NB4 (cell line): Measurements from ENCODE around the gene PCDHGA12.

Experiments
- DNase-seq: peaks from one replicate; pipeline ENCODE4 v3.0.0; 2010; ENCODE audit warnings: low read depth
- H3K4me3 ChIP-seq: one replicate; pipeline ENCODE4 v1.5.1; 2011; ENCODE audit warnings: mild to moderate bottlenecking, low read depth, low read length, moderate library complexity
- MYC ChIP-seq: IDR thresholded peaks from 2 replicates; pipeline ENCODE4 v1.6.1; 2011; ENCODE audit warnings: low read depth, low read length
- POLR2A ChIP-seq: IDR thresholded peaks from 2 replicates; pipeline ENCODE4 v1.6.1; 2011; ENCODE audit warnings: mild to moderate bottlenecking; ENCODE audit not compliant: insufficient read length; ENCODE audit errors: extremely low read depth
- TF ChIP-seq, protein P1 (sequence below): IDR thresholded peaks from one replicate; pipeline ENCODE4 v1.5.1; 2012; ENCODE audit warnings: low read depth, low read length
- TF ChIP-seq, protein P2 (sequence below): IDR thresholded peaks from 2 replicates; pipeline ENCODE4 v1.6.1; 2011; ENCODE audit warnings: low read depth, low read length

Gene PCDHGA12

DNA sequence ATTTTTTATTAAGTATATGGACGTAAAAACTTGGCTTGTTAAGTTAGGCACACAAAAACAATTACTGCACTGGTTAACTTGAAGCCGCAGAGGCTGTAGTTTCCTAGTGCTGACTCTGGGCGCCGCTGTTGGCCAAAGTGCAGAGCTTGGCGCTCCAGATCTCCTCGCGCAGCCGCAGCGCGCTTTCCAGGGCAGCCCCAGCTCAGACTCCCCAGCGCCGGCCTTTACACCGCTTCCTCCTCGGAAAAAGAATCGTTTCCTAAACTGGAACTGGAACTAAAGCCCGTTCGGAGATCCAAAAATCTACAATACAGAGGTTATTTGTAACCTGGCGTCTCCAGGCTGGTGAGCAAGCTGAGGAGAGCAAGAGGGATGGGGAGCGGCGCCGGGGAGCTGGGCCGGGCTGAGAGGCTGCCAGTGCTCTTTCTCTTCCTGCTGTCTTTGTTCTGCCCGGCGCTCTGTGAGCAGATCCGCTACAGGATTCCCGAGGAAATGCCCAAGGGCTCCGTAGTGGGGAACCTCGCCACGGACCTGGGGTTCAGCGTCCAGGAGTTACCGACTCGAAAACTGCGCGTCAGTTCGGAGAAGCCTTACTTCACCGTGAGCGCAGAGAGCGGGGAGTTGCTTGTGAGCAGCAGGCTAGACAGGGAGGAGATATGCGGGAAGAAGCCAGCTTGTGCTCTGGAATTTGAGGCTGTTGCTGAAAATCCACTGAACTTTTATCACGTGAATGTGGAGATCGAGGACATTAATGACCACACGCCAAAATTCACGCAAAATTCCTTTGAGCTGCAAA is 32.4 kb upstream of the PCDHGA12 start, which contains the start of gene PCDHGB5:
TSS of gene PCDHGB5 (plus strand) at position 192 of the 796 bp plus-strand sequence. CDS start at position 373, 181 bp downstream.
- TF ChIP-seq, protein P1, sequence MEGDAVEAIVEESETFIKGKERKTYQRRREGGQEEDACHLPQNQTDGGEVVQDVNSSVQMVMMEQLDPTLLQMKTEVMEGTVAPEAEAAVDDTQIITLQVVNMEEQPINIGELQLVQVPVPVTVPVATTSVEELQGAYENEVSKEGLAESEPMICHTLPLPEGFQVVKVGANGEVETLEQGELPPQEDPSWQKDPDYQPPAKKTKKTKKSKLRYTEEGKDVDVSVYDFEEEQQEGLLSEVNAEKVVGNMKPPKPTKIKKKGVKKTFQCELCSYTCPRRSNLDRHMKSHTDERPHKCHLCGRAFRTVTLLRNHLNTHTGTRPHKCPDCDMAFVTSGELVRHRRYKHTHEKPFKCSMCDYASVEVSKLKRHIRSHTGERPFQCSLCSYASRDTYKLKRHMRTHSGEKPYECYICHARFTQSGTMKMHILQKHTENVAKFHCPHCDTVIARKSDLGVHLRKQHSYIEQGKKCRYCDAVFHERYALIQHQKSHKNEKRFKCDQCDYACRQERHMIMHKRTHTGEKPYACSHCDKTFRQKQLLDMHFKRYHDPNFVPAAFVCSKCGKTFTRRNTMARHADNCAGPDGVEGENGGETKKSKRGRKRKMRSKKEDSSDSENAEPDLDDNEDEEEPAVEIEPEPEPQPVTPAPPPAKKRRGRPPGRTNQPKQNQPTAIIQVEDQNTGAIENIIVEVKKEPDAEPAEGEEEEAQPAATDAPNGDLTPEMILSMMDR, result peak; percentile 58
- H3K4me3 ChIP-seq, result peak within 1 kb of the TSS; percentile 57
- DNase-seq, result peak; percentile 63

DNA sequence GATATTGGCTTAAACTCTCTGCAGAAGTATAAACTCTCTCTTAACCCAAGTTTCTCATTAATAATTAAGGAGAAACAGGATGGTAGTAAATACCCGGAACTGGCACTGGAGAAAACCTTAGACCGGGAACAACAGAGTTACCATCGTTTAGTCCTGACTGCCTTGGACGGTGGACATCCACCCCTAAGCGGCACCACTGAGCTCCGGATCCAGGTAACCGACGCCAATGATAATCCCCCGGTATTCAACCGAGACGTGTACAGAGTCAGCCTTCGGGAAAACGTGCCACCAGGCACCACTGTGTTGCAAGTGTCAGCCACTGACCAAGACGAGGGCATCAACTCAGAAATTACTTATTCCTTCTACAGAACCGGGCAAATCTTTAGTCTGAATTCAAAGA is 31.7 kb upstream of the PCDHGA12 start:
- no peak overlapping the region for H3K4me3 ChIP-seq
- DNase-seq, result no peak
- TF ChIP-seq POLR2A (no peak), MYC (no peak)
- TF ChIP-seq, protein P1, result no peak
- TF ChIP-seq, protein P2, sequence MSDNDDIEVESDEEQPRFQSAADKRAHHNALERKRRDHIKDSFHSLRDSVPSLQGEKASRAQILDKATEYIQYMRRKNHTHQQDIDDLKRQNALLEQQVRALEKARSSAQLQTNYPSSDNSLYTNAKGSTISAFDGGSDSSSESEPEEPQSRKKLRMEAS, result no peak

DNA sequence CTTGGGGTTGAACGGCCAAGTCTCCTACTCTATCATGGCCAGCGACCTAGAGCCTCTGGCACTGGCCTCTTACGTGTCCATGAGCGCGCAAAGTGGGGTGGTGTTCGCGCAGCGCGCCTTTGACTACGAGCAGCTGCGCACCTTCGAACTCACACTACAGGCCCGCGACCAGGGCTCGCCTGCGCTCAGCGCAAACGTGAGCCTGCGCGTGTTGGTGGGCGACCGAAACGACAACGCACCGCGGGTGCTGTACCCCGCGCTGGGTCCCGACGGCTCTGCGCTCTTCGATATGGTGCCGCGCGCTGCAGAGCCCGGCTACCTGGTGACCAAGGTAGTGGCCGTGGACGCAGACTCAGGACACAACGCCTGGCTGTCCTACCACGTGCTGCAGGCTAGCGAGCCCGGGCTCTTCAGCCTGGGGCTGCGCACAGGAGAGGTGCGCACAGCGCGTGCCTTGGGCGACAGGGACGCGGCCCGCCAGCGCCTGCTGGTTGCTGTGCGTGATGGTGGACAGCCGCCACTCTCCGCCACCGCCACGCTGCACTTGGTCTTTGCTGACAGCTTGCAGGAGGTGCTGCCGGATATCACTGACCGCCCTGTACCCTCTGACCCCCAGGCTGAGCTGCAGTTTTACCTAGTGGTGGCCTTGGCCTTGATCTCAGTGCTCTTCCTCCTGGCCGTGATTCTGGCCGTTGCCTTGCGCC is 30.6 kb upstream of the PCDHGA12 start:
- DNase-seq, result no peak
- TF ChIP-seq, protein P1, result no peak
- no peak for TF ChIP-seq POLR2A
- TF ChIP-seq, protein P2, result no peak
- no peak for TF ChIP-seq MYC
- no peak overlapping the region for H3K4me3 ChIP-seq

DNA sequence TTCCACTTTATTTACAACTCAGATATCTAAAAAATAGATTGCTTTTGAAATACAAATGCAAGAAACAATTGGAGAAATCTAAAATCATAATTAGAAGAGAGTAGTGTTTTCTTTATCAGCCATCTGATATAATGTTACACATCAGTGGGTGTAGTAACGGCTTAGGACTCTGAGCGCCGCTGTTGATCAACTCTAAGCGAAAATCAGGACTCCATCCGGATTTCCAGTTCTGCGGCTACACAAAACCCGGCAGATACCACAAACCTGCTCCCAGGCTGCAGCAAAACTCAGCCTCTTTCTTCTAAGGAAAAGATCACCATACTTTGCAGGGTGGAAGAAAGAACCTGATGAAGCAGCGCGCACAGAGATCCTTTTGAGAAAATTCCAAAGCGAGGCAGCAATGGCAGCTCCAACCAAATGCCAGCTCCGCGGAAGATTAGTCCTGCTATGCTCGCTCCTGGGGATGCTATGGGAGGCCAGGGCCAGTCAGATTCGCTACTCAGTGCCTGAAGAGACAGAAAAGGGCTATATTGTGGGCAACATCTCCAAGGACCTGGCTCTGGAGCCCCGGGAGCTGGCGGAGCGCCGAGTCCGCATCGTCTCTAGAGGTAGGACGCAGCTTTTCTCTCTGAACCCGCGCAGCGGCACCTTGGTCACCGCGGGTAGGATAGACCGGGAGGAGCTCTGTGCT is 27.6 kb upstream of the PCDHGA12 start, which contains the start of gene PCDHGA9:
TSS of gene PCDHGA9 (plus strand) at position 226 of the 691 bp plus-strand sequence. CDS start at position 401, 175 bp downstream.
- H3K4me3 ChIP-seq, result no peak within 1 kb of the TSS
- TF ChIP-seq POLR2A, result no peak
- TF ChIP-seq MYC, result no peak
- TF ChIP-seq, protein P1, result peak; percentile 11
- TF ChIP-seq, protein P2, result no peak
- no peak for DNase-seq

DNA sequence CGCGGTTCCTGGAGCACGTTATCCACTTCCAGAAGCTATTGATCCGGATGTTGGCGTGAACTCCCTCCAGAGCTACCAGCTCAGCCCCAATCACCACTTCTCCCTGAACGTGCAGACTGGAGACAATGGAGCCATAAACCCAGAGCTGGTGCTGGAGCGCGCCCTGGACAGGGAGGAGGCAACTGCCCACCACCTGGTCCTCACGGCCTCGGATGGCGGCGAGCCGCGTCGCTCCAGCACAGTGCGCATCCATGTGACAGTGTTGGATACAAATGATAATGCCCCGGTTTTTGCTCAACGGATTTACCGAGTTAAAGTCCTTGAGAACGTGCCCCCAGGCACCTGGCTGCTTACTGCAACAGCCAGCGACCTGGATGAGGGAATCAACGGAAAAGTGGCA is 26.9 kb upstream of the PCDHGA12 start:
- TF ChIP-seq, protein P1, result no peak
- TF ChIP-seq, protein P2, result no peak
- TF ChIP-seq POLR2A (no peak), MYC (no peak)
- no peak for DNase-seq
- no peak overlapping the region for H3K4me3 ChIP-seq
